NOMO-1 (cell line): ENCODE results near the gene NHS.
A peak's percentile ranks its signal among the peaks of the same experiment; 100 is the strongest.
"Not testable (repeated sequence)": the region's sequence is repeated elsewhere in the genome, so short reads cannot be mapped to it uniquely, and the experiment has no call there.

ENCODE experiments used
- DNase-seq, 2 experiments: peaks; one replicate each; lab custom pipeline; 2025; ENCODE audit not compliant: unreplicated experiment in 2 of 2; lab: John Stamatoyannopoulos, UW

Gene NHS

GRCh38 chrX:17488036-17488435, 113.0 kb downstream of the NHS start:
- no peak for DNase-seq

- DNase-seq: no peak
Measured at GRCh38 chrX:17494216-17494615, 119.2 kb downstream of the NHS start.

- DNase-seq: no peak
Measured at GRCh38 chrX:17495052-17495451, 120.1 kb downstream of the NHS start.

GRCh38 chrX:17496407-17496806, 121.4 kb downstream of the NHS start:
- no peak for DNase-seq

GRCh38 chrX:17497193-17497592, 122.2 kb downstream of the NHS start:
- no peak for DNase-seq

- DNase-seq: no peak
Measured at GRCh38 chrX:17499512-17499911, 124.5 kb downstream of the NHS start.

GRCh38 chrX:17500145-17500579, 125.2 kb downstream of the NHS start:
- DNase-seq: no peak

GRCh38 chrX:17501746-17502145, 126.7 kb downstream of the NHS start:
- no peak for DNase-seq

- DNase-seq: not testable (repeated sequence)
Measured at GRCh38 chrX:17506352-17506751, 131.4 kb downstream of the NHS start.

GRCh38 chrX:17511556-17511955, 136.6 kb downstream of the NHS start:
- no peak for DNase-seq

GRCh38 chrX:17519358-17519757, 144.4 kb downstream of the NHS start:
- DNase-seq: no peak

- DNase-seq: no peak
Measured at GRCh38 chrX:17520016-17520615, 145.1 kb downstream of the NHS start.

- DNase-seq: no peak
Measured at GRCh38 chrX:17521871-17522693, 147.1 kb downstream of the NHS start.

GRCh38 chrX:17525266-17525665, 150.3 kb downstream of the NHS start:
- DNase-seq: no peak

GRCh38 chrX:17525762-17526555, 151.0 kb downstream of the NHS start:
- no peak for DNase-seq

GRCh38 chrX:17527135-17527701, 152.2 kb downstream of the NHS start:
- DNase-seq: peak; percentile 68 to 73

GRCh38 chrX:17527922-17528321, 152.9 kb downstream of the NHS start:
- DNase-seq: peak; percentile 88 to 96

GRCh38 chrX:17529151-17529745, 154.2 kb downstream of the NHS start:
- DNase-seq: no peak

GRCh38 chrX:17531500-17531899, 156.5 kb downstream of the NHS start:
- no peak for DNase-seq

GRCh38 chrX:17535229-17535628, 160.2 kb downstream of the NHS start:
- no peak for DNase-seq

- no peak for DNase-seq
Measured at GRCh38 chrX:17537723-17538243, 162.8 kb downstream of the NHS start.
